CD4-positive, alpha-beta memory T cell (primary cell): ENCODE measurements around the gene FPR2. TPM values are rescaled to one million over a fixed set of nuclear protein-coding genes. Genes with fewer than 3 reads are reported as not detected.
A peak's percentile ranks its signal among the peaks of the same experiment; 100 is the strongest.
"Not testable (repeated sequence)": the region's sequence is repeated elsewhere in the genome, so short reads cannot be mapped to it uniquely, and the experiment has no call there.

Experiments used
- CTCF ChIA-PET: fragments of 350-600 bp; sonication (Branson Sonifier 250); formaldehyde crosslinking; loops from one replicate; lab custom pipeline; 2021; ENCODE audit warnings: inconsistent platforms; ENCODE audit not compliant: partially characterized antibody; lab: Charles Lee
- POLR2A ChIA-PET: fragments of 350-600 bp; sonication (Branson Sonifier 250); formaldehyde crosslinking; loops from one replicate; lab custom pipeline; 2021; ENCODE audit not compliant: partially characterized antibody; lab: Charles Lee
- DNase-seq, 5 donors: peaks; one replicate each; pipeline versions ENCODE4 v3.0.0 to v3.0.0-alpha.2; 2020 to 2022; ENCODE audit warnings: mixed read lengths in 1 of 5
- H3K27ac ChIP-seq: one replicate; pipeline ENCODE4 v1.7.0; 2013; ENCODE audit warnings: low read depth, low read length
- H3K27me3 ChIP-seq: 2 replicates; pipeline ENCODE4 v1.7.0; 2013; ENCODE audit warnings: mild to moderate bottlenecking, low read length, moderate library complexity; ENCODE audit not compliant: insufficient read depth
- H3K36me3 ChIP-seq: 2 replicates; pipeline ENCODE4 v1.7.0; 2013; ENCODE audit warnings: mild to moderate bottlenecking, low read length, moderate library complexity; ENCODE audit not compliant: insufficient read depth
- H3K4me1 ChIP-seq: 2 replicates; pipeline ENCODE4 v1.7.0; 2013; ENCODE audit warnings: mild to moderate bottlenecking, low read length, moderate library complexity; ENCODE audit not compliant: insufficient read depth
- H3K4me3 ChIP-seq, 2 donors: one replicate each; pipeline ENCODE4 v1.7.0; 2013; ENCODE audit warnings: low read length in 2 of 2, mild to moderate bottlenecking in 1 of 2
- H3K9me3 ChIP-seq, 2 donors: one replicate each; pipeline ENCODE4 v1.7.0; 2013; ENCODE audit warnings: low read length in 2 of 2, control low read depth in 1 of 2; ENCODE audit not compliant: control insufficient read depth in 1 of 2
- H3K27ac Mint-ChIP-seq, 7 donors: one replicate each; pipeline ENCODE4 v1.8.0; 2020 to 2021; ENCODE audit warnings: mixed read lengths in 7 of 7, mild to moderate bottlenecking in 6 of 7, inconsistent platforms in 3 of 7, moderate library complexity in 3 of 7
- H3K27me3 Mint-ChIP-seq, 2 donors: one replicate each; pipeline ENCODE4 v1.8.0; 2020 to 2021; ENCODE audit warnings: mixed read lengths in 2 of 2
- H3K36me3 Mint-ChIP-seq, 2 donors: one replicate each; pipeline ENCODE4 v1.8.0; 2020 to 2021; ENCODE audit warnings: mixed read lengths in 2 of 2, inconsistent platforms in 1 of 2, mild to moderate bottlenecking in 1 of 2
- H3K4me1 Mint-ChIP-seq, 4 donors: one replicate each; pipeline ENCODE4 v1.8.0; 2020 to 2021; ENCODE audit warnings: mixed read lengths in 4 of 4, mild to moderate bottlenecking in 1 of 4
- H3K4me3 Mint-ChIP-seq, 8 donors: one replicate each; pipeline ENCODE4 v1.8.0; 2020 to 2021; ENCODE audit warnings: mixed read lengths in 8 of 8, mild to moderate bottlenecking in 7 of 8, moderate library complexity in 6 of 8, inconsistent platforms in 3 of 8
- H3K9me3 Mint-ChIP-seq, 8 donors: one replicate each; pipeline ENCODE4 v1.8.0; 2020 to 2021; ENCODE audit warnings: mixed read lengths in 8 of 8, mild to moderate bottlenecking in 5 of 8, inconsistent platforms in 3 of 8, moderate library complexity in 1 of 8
- intact Hi-C: fragments of 100-400 bp; cut with micrococcal nuclease; formaldehyde crosslinking; loops from one replicate; pipeline ENCODE4 v1.15.1; 2023
- polyA plus RNA-seq, 2 donors: library from polyadenylated mRNA; unstranded; fragments of 300-500 nt; fragmentation: Illumina TruSeq; gene quantifications; one replicate each; pipeline ENCODE4 v1.2.3, GENCODE V29; 2021
- total RNA-seq, 2 experiments: library from RNA; stranded (reverse); gene quantifications; one replicate each; pipeline ENCODE4 v1.2.3, GENCODE V29; 2021

The FPR2 gene
- total and polyA plus RNA-seq, 4 experiments from 2014 or later = not detected

DNA sequence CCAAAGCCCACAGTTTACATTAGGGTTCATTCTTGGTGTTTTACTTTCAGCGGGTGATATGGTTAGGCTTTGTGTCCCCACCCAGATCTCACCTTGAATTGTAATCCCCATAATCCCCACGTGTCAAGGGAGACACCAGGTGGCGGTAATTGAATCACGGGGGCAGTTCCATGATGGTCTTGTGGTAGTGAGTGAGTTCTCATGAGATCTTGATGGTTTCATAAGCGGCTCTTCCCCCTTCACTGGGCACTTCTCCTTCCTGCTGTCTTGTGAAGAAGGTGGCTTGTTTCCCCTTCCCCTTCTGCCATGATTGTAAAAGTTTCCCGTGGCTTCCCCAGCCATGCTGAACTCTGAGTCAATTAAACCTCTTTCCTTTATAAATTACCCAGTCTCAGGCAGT is 12.0 kb downstream of the FPR2 start:
- no peaks in the 10 kb centered on the region for H3K36me3 Mint-ChIP-seq
- H3K4me1 Mint-ChIP-seq = peaks cover 0 to 2% (median 0%) of the 10 kb centered on the region in 4 donors
- no peak overlapping the region for H3K4me3 ChIP-seq
- peaks cover 23 to 28% of the 10 kb centered on the region in 2 donors for H3K27me3 Mint-ChIP-seq
- peaks cover 0 to 15% (median 5%) of the 10 kb centered on the region in 8 donors for H3K9me3 Mint-ChIP-seq
- H3K27me3 ChIP-seq = no peaks in the 10 kb centered on the region
- no peak overlapping the region for H3K27ac ChIP-seq
- no peaks in the 10 kb centered on the region for H3K9me3 ChIP-seq
- intact Hi-C loops = no loop called here
- ChIA-PET POLR2A (no interaction called here), CTCF (no interaction called here)
- H3K4me3 Mint-ChIP-seq = no peak overlapping the region
- no peaks in the 10 kb centered on the region for H3K36me3 ChIP-seq
- DNase-seq = no peak
- H3K27ac Mint-ChIP-seq = no peak overlapping the region
- no peaks in the 10 kb centered on the region for H3K4me1 ChIP-seq

DNA sequence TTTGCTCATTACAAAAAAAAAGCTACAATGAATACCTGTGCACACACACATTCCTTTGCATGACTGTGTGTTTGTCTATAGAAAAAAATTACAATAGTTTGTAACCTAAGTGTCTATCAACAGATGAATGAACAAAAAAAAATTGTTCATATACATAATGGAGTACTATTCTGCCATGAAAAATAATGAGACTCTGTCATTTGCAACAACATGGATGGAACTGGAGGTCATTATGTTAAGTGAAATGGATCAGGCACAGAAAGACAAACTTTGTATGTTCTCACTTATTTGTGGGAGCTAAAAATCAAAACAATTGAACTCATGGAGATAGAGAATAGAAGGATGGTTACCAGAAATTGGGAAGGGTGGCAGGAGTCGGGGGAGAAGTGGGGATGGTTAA is 15.6 kb downstream of the FPR2 start:
- H3K4me1 Mint-ChIP-seq, intact Hi-C loops, H3K27me3 ChIP-seq, H3K27ac ChIP-seq, H3K36me3 ChIP-seq, H3K9me3 ChIP-seq, DNase-seq, H3K4me3 Mint-ChIP-seq, H3K9me3 Mint-ChIP-seq, H3K36me3 Mint-ChIP-seq, POLR2A ChIA-PET, H3K27ac Mint-ChIP-seq, H3K4me1 ChIP-seq, H3K4me3 ChIP-seq: not testable (repeated sequence)
- H3K27me3 Mint-ChIP-seq = peaks cover 37 to 49% of the 10 kb centered on the region in 2 donors
- CTCF ChIA-PET = interaction anchor here (1.1 to 2.0 kb wide), 4 partner anchors 9 to 461 kb away, joined by 3 to 7 read pairs (median 4); no protein-coding TSS in a partner anchor

DNA sequence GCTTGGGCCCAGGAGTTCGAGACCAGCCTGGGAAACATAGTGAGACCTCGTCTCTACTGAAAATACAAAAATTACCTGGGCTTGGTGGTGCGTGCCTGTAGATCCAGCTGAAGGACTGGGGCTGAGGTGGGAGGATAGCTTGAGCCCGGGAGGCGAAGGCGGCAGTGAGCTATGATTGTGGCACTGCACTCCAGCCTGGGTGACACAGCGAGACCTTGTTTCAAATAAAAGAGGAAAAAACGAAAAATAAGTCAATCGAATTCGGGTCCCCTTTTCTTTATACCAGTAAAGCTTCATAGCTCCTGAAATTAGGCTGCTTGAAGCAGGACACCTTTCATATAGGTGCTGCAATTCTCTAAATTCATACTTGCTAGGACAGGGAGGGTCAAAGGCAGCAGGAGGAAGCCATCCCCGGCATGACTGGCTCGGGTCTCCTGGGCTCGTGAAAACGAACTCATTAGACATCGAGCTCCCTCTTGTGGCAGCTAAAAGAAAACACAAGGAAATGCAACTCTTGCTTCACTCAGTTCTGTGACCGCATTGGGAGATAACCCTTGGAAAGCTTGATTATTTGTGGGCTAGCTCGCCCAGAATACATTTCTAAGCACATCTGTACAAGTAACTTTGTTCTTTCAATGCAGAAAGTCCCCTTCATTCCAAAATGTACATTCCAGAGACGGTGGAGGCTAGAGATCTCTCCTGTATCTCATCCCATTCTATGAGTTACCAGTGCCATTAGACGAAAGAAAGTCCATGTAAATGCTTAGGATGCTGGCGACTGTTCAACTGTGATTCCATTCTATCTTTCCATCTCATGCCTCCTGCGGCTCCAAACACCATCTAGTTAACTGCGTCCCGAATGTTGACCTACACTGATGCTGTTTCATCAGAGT is 16.8 kb downstream of the FPR2 start:
- H3K27ac ChIP-seq = no peak overlapping the region
- no peaks in the 10 kb centered on the region for H3K36me3 ChIP-seq
- peaks cover 0 to 7% (median 3%) of the 10 kb centered on the region in 8 donors for H3K9me3 Mint-ChIP-seq
- H3K27me3 ChIP-seq = no peaks in the 10 kb centered on the region
- H3K36me3 Mint-ChIP-seq = no peaks in the 10 kb centered on the region
- ChIA-PET CTCF (interaction anchor here (0.9 to 2.0 kb wide), 16 partner anchors 9 to 460 kb away, joined by 3 to 14 read pairs (median 3); partner anchors contain the start of gene FPR2), POLR2A (no interaction called here)
- H3K27me3 Mint-ChIP-seq = peaks cover 35 to 49% of the 10 kb centered on the region in 2 donors
- DNase-seq = peak; percentile 28 to 48 (median 31)
- H3K4me3 Mint-ChIP-seq = no peak overlapping the region
- no peaks in the 10 kb centered on the region for H3K9me3 ChIP-seq
- intact Hi-C loops = loop anchor here (1.0 kb wide), 2 partner anchors 121 to 305 kb away; no protein-coding TSS in a partner anchor
- peaks cover 0 to 2% (median 0%) of the 10 kb centered on the region in 4 donors for H3K4me1 Mint-ChIP-seq
- no peaks in the 10 kb centered on the region for H3K4me1 ChIP-seq
- H3K4me3 ChIP-seq = no peak overlapping the region
- H3K27ac Mint-ChIP-seq = no peak overlapping the region

DNA sequence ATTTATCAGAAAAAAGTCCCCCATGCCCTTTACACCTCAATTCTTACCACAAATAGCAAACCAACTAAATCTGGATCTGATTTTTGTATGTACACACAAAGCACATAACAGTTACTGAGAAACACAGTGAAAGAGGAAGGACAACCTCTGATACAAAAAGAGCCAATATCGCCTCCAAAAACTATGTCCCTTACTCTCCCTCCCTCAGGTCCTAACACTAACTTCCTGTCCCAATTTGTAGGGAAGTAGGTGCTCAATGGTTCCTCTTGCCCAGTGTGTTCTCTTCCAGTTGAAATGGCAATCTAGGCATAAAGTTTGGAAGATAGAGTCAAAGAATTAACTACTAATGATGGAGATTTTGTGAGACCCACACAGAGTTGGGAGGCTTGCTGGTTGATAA is 18.2 kb downstream of the FPR2 start:
- CTCF ChIA-PET = no interaction called here

DNA sequence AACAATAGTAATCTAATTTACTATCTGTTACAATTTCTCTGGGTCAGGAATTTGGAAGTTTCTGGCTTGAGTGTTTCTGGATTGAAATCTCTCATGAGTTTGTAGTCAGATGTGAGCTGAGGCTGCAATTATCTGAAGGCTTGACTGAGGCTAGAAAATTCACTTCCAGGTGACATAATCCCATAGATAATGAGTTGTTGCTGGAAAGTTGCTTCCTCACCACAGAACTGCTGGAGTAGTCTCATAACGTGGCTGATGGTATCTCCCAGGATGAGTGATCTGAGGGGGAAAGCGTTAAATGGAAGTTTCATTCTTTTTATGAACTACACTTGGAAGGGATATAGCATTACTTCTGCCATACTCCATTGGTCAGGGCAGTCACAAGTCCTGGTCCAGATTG is 18.7 kb downstream of the FPR2 start:
- no peak for DNase-seq
- no peaks in the 10 kb centered on the region for H3K9me3 ChIP-seq
- H3K4me3 ChIP-seq = no peak overlapping the region
- Mint-ChIP-seq H3K4me3 (no peak overlapping the region), H3K27ac (no peak overlapping the region), H3K27me3 (peaks cover 27 to 47% of the 10 kb centered on the region in 2 donors), H3K4me1 (peaks cover 0 to 2% (median 0%) of the 10 kb centered on the region in 4 donors), H3K9me3 (peaks cover 0 to 5% (median 0%) of the 10 kb centered on the region in 8 donors), H3K36me3 (no peaks in the 10 kb centered on the region)
- H3K36me3 ChIP-seq = no peaks in the 10 kb centered on the region
- no peak overlapping the region for H3K27ac ChIP-seq
- CTCF ChIA-PET = no interaction called here
- no peaks in the 10 kb centered on the region for H3K4me1 ChIP-seq
- no peaks in the 10 kb centered on the region for H3K27me3 ChIP-seq
- intact Hi-C loops = no loop called here
- POLR2A ChIA-PET = no interaction called here

More for the DNA sequence above, 18.2 kb downstream of the FPR2 start:
- intact Hi-C loops = no loop called here
- Mint-ChIP-seq H3K27ac (no peak overlapping the region), H3K9me3 (peaks cover 0 to 5% (median 0%) of the 10 kb centered on the region in 8 donors), H3K36me3 (no peaks in the 10 kb centered on the region), H3K27me3 (peaks cover 29 to 49% of the 10 kb centered on the region in 2 donors), H3K4me1 (peaks cover 0 to 2% (median 0%) of the 10 kb centered on the region in 4 donors), H3K4me3 (no peak overlapping the region)
- POLR2A ChIA-PET = no interaction called here
- Histone ChIP-seq H3K9me3 (no peaks in the 10 kb centered on the region), H3K4me1 (no peaks in the 10 kb centered on the region), H3K27ac (no peak overlapping the region), H3K27me3 (no peaks in the 10 kb centered on the region), H3K36me3 (no peaks in the 10 kb centered on the region), H3K4me3 (no peak overlapping the region)
- no peak for DNase-seq

DNA sequence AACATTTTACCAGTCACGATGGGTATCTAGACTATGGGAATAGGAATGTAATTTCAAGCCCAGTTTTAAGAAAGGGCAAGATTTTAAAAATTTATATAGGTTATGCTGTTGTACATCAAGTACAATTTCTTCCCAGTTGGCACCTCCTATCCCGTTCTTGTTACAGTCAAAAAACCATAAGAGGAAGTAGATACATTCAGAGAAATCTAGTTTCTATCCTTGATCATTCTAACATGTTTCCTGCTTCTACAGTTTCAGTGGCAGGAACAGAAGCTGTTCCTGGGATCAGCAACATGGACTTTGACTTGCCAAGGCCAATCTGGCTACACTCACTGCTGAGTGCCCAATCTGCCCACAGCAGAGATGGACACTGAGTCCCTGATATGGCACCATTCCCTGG is 19.3 kb downstream of the FPR2 start:
- Mint-ChIP-seq H3K4me1 (peaks cover 0 to 2% (median 0%) of the 10 kb centered on the region in 4 donors), H3K4me3 (no peak overlapping the region), H3K27ac (no peak overlapping the region), H3K36me3 (no peaks in the 10 kb centered on the region), H3K27me3 (peaks cover 24 to 44% of the 10 kb centered on the region in 2 donors), H3K9me3 (peaks cover 0 to 2% (median 0%) of the 10 kb centered on the region in 8 donors)
- DNase-seq = no peak
- intact Hi-C loops = no loop called here
- CTCF ChIA-PET = no interaction called here
- Histone ChIP-seq H3K9me3 (no peaks in the 10 kb centered on the region), H3K4me3 (no peak overlapping the region), H3K27ac (no peak overlapping the region), H3K27me3 (no peaks in the 10 kb centered on the region), H3K4me1 (no peaks in the 10 kb centered on the region), H3K36me3 (no peaks in the 10 kb centered on the region)
- POLR2A ChIA-PET = no interaction called here

DNA sequence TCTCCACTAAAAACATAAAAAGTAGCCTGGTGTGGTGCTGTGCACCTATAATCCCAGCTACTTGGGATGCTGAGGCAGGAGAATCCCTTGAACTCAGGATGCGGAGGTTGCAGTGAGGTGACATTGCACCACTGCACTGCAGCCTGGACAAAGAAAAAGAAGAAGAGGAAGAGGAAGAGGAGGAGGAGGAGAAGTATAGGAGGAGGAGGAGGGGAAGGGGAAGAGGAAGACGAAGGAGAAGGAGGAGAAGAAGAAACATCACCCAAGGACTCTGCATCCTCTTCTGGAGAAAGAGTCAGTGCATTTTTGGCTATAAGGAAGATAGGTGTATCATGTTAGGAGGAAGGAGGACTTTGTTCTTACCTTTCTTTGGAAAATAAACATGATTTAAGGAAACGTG is 21.0 kb downstream of the FPR2 start:
- Mint-ChIP-seq H3K4me1 (peaks cover 0 to 2% (median 0%) of the 10 kb centered on the region in 4 donors), H3K36me3 (no peaks in the 10 kb centered on the region), H3K4me3 (no peak overlapping the region), H3K27me3 (peaks cover 16 to 31% of the 10 kb centered on the region in 2 donors), H3K9me3 (peaks cover 0 to 2% (median 0%) of the 10 kb centered on the region in 8 donors), H3K27ac (no peak overlapping the region)
- ChIA-PET CTCF (no interaction called here), POLR2A (no interaction called here)
- intact Hi-C loops = no loop called here
- Histone ChIP-seq H3K27ac (no peak overlapping the region), H3K9me3 (no peaks in the 10 kb centered on the region), H3K27me3 (no peaks in the 10 kb centered on the region), H3K4me3 (no peak overlapping the region), H3K36me3 (no peaks in the 10 kb centered on the region), H3K4me1 (no peaks in the 10 kb centered on the region)
- DNase-seq = no peak
